Measurements from ENCODE around the gene XPR1. TPM values are rescaled to one million over a fixed set of nuclear protein-coding genes. Genes with fewer than 3 reads are reported as not detected.

XPR1 gene
- total and polyA plus RNA-seq, 2 donors (not counting 3 experiments of a cell fraction or from before 2014, with no cell fraction given), result 23.9 to 26.7 TPM

GRCh38 chr1:180912211-180912800 is 280.5 kb downstream of the XPR1 start:
- no peaks in the 10 kb centered on the region for H3K79me2 ChIP-seq (ENCODE audit: control insufficient read depth, insufficient read depth, low read length)
- peak overlapping the region; percentile 57 for H3K9ac ChIP-seq (replicated peaks; ENCODE audit: extremely low read depth, insufficient read depth, low read length)
- no peak overlapping the region for H3K27ac ChIP-seq (ENCODE audit: insufficient read depth, low read depth, low read length)
- no peaks in the 10 kb centered on the region for H3K36me3 ChIP-seq (ENCODE audit: control insufficient read depth in 2 of 2, extremely low read depth in 1 of 2, insufficient read depth in 2 of 2, low read length in 2 of 2)
- H2AFZ ChIP-seq (ENCODE audit: low read depth, low read length), result peak overlapping the region; percentile 80
- CTCF ChIA-PET, result interaction anchor here (0.9 to 5.0 kb wide), 6 partner anchors 9 to 513 kb away, joined by 3 to 27 read pairs (median 4); no protein-coding TSS in a partner anchor
- POLR2A ChIA-PET, result no interaction called here
- BruUV-seq (replicated peaks), result no TSS peak
- dilution Hi-C loops (cut with MboI; ENCODE audit: extremely low pct_ligation_motif_present, low sequenced_read_pairs) (no loop called here), intact Hi-C loops (cut with micrococcal nuclease) (loop anchor here (2.0 kb wide), 1 partner anchor 110 kb away; the partner anchor contains the start of gene STX6)
- DNase-seq (ENCODE audit: low read depth, low spot score), result no peak
- FAIRE-seq, result no peak
- H3K4me1 ChIP-seq (ENCODE audit: control insufficient read depth, extremely low read depth, insufficient read depth, low read length), result peaks cover 5% of the 10 kb centered on the region
- H3K27me3 ChIP-seq (ENCODE audit: control insufficient read depth in 2 of 2, insufficient read depth in 2 of 2, low read length in 2 of 2), result no peaks in the 10 kb centered on the region
- no peaks in the 10 kb centered on the region for H4K20me1 ChIP-seq (replicated peaks; ENCODE audit: control insufficient read depth, extremely low read depth, insufficient read depth, low read length)
- TF ChIP-seq EZH2 (IDR thresholded peaks at IDR 0.05; ENCODE audit: borderline replicate concordance, low read depth, low read length, severe bottlenecking) (peak; percentile 28), CTCF (IDR thresholded peaks at IDR 0.05; ENCODE audit: extremely low read depth in 1 of 2, insufficient read depth in 1 of 2, low read depth in 1 of 2, low read length in 2 of 2) (no peak)
- H3K4me3 ChIP-seq (replicated peaks in 1 of 3; ENCODE audit: insufficient read depth in 1 of 3, low read depth in 1 of 3, low read length in 3 of 3), result peak overlapping the region; percentile 23 to 56 (median 52)
- H3K9me3 ChIP-seq (replicated peaks; ENCODE audit: control insufficient read depth, insufficient read depth, low read length), result no peaks in the 10 kb centered on the region
- H3K4me2 ChIP-seq (ENCODE audit: insufficient read depth, low read length), result peak overlapping the region; percentile 70
- no peaks in the 10 kb centered on the region for H3K9me1 ChIP-seq (replicated peaks; ENCODE audit: control insufficient read depth, extremely low read depth, insufficient read depth, low read length)

Measured in endothelial cell of umbilical vein (primary cell).